WTC11 (cell line): Measurements from ENCODE around the gene CCDC172. TPM values are rescaled to one million over a fixed set of nuclear protein-coding genes. Genes with fewer than 3 reads are reported as not detected.

ENCODE experiments used
- ATAC-seq: fragments of 200-7000 bp; cut with Tn5 transposase; 2 replicates; pipeline ENCODE4 v1.10.0; 2021; ENCODE audit warnings: mild to moderate bottlenecking, moderate library complexity
- CTCF ChIA-PET: fragments of 300-600 bp; sonication (Branson Sonifier 250); formaldehyde crosslinking; loops from one replicate; lab custom pipeline; 2021; ENCODE audit warnings: antibody characterized with exemption; lab: Charles Lee
- POLR2A ChIA-PET: fragments of 350-600 bp; sonication (Branson Sonifier 250); formaldehyde crosslinking; loops from one replicate; lab custom pipeline; 2021; ENCODE audit warnings: antibody characterized with exemption; lab: Charles Lee
- DNase-seq: peaks from one replicate; pipeline ENCODE4 v3.0.0; 2021; ENCODE audit warnings: low spot score
- H3K27ac Mint-ChIP-seq: 2 replicates; pipeline ENCODE4 v1.8.0; 2021; ENCODE audit warnings: mixed read lengths
- H3K27me3 Mint-ChIP-seq: 2 replicates; pipeline ENCODE4 v1.8.0; 2021; ENCODE audit warnings: low read depth, mild to moderate bottlenecking, moderate library complexity, mixed read lengths
- H3K36me3 Mint-ChIP-seq: 2 replicates; pipeline ENCODE4 v1.8.0; 2021; ENCODE audit warnings: mixed read lengths
- H3K4me1 Mint-ChIP-seq: 2 replicates; pipeline ENCODE4 v1.8.0; 2022; ENCODE audit warnings: mixed read lengths
- H3K4me3 Mint-ChIP-seq: 2 replicates; pipeline ENCODE4 v1.8.0; 2021; ENCODE audit warnings: mild to moderate bottlenecking, moderate library complexity, mixed read lengths
- H3K9me3 Mint-ChIP-seq: 2 replicates; pipeline ENCODE4 v1.8.0; 2021; ENCODE audit warnings: mixed read lengths
- CREB1 ChIP-seq: sonication (generic); formaldehyde crosslinking; IDR thresholded peaks from 2 replicates; pipeline ENCODE4 v1.8.0; 2023; ENCODE audit warnings: mild to moderate bottlenecking, missing genetic modification reagents
- FOXP1 ChIP-seq: sonication (generic); formaldehyde crosslinking; IDR thresholded peaks from 2 replicates; pipeline ENCODE4 v1.8.0; 2022; ENCODE audit warnings: missing genetic modification reagents, mild to moderate bottlenecking, moderate library complexity, borderline replicate concordance
- GABPB1 ChIP-seq: sonication (generic); formaldehyde crosslinking; IDR thresholded peaks from 2 replicates; pipeline ENCODE4 v1.8.1; 2023; ENCODE audit warnings: mild to moderate bottlenecking, missing genetic modification reagents
- GTF2I ChIP-seq: fragments of 250-450 bp; sonication (Bioruptor Pico); conservative IDR thresholded peaks from 2 replicates; pipeline ENCODE4 v1.4.0; 2021; ENCODE audit warnings: mild to moderate bottlenecking
- HMGA2 ChIP-seq: fragments of 250-450 bp; sonication (Bioruptor Pico); IDR thresholded peaks from 2 replicates; pipeline ENCODE4 v1.4.0; 2021; ENCODE audit warnings: mild to moderate bottlenecking, moderate library complexity
- IRF2 ChIP-seq: sonication (generic); formaldehyde crosslinking; IDR thresholded peaks from 2 replicates; pipeline ENCODE4 v1.8.0; 2022; ENCODE audit warnings: low read depth, missing genetic modification reagents, borderline replicate concordance
- NFYB ChIP-seq: sonication (generic); formaldehyde crosslinking; conservative IDR thresholded peaks from 2 replicates; pipeline ENCODE4 v1.8.0; 2022; ENCODE audit warnings: low read depth, missing genetic modification reagents
- total RNA-seq: library from RNA; stranded (reverse); gene quantifications from 3 replicates; pipeline ENCODE4 v1.2.3, GENCODE V29; 2021
- TF ChIP-seq, protein P1 (sequence below): sonication (generic); formaldehyde crosslinking; IDR thresholded peaks from 2 replicates; pipeline ENCODE4 v1.8.1; 2023; ENCODE audit warnings: mild to moderate bottlenecking, missing genetic modification reagents, moderate library complexity
- TF ChIP-seq, protein P2 (sequence below): sonication (generic); formaldehyde crosslinking; IDR thresholded peaks from 2 replicates; pipeline ENCODE4 v1.8.0; 2022; ENCODE audit warnings: mild to moderate bottlenecking, missing genetic modification reagents
- TF ChIP-seq, protein P3 (sequence below): sonication (generic); formaldehyde crosslinking; conservative IDR thresholded peaks from 2 replicates; pipeline ENCODE4 v1.8.1; 2023; ENCODE audit warnings: mild to moderate bottlenecking, low read depth, missing genetic modification reagents, moderate library complexity
- TF ChIP-seq, protein P4 (sequence below): sonication (generic); formaldehyde crosslinking; IDR thresholded peaks from 2 replicates; pipeline ENCODE4 v1.8.1; 2022; ENCODE audit warnings: missing genetic modification reagents, borderline replicate concordance
- TF ChIP-seq, protein P5 (sequence below): sonication (generic); formaldehyde crosslinking; IDR thresholded peaks from 2 replicates; pipeline ENCODE4 v1.8.0; 2022; ENCODE audit warnings: missing genetic modification reagents
- TF ChIP-seq, protein P6 (sequence below): fragments of 250-450 bp; sonication (Bioruptor Pico); IDR thresholded peaks from 2 replicates; pipeline ENCODE4 v1.8.0; 2021; ENCODE audit warnings: mild to moderate bottlenecking
- TF ChIP-seq, protein P7 (sequence below): sonication (generic); formaldehyde crosslinking; IDR thresholded peaks from 2 replicates; pipeline ENCODE4 v1.8.0; 2023; ENCODE audit warnings: missing genetic modification reagents
- TF ChIP-seq, protein P8 (sequence below): sonication (generic); formaldehyde crosslinking; IDR thresholded peaks from 2 replicates; pipeline ENCODE4 v1.8.0; 2022; ENCODE audit warnings: mild to moderate bottlenecking, missing genetic modification reagents
- TF ChIP-seq, protein P9 (sequence below): sonication (generic); formaldehyde crosslinking; IDR thresholded peaks from 2 replicates; pipeline ENCODE4 v1.8.1; 2023; ENCODE audit warnings: mild to moderate bottlenecking, missing genetic modification reagents

Gene CCDC172
- total RNA-seq, 1 experiment from 2014 or later = 2.0 TPM

DNA sequence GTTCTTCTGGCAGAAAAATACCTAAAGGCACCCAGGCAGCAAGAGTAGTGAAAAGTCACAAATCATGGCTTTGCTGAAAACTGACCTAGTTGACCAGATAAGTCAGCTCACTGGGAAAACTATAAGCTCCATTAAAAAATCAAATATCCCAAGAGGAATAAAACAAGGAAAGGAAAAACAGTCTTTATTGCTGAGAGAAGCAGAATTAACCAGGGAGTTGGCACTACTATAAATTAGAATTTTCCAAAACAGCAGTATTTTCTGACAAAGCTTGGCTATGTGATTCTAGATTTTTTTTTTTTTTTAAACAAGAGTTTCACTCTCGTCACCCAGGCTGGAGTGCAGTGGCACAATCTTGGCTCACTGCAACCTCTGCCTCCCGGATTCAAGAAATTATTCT lies 12.6 kb downstream of the CCDC172 start:
- Mint-ChIP-seq H3K4me1 (peaks cover 2% of the 10 kb centered on the region), H3K27me3 (no peaks in the 10 kb centered on the region), H3K9me3 (no peaks in the 10 kb centered on the region), H3K36me3 (no peaks in the 10 kb centered on the region), H3K4me3 (no peak overlapping the region), H3K27ac (no peak overlapping the region)
- no peak for TF ChIP-seq CREB1 (CRISPR knock-in tag)
- TF ChIP-seq, protein P1, sequence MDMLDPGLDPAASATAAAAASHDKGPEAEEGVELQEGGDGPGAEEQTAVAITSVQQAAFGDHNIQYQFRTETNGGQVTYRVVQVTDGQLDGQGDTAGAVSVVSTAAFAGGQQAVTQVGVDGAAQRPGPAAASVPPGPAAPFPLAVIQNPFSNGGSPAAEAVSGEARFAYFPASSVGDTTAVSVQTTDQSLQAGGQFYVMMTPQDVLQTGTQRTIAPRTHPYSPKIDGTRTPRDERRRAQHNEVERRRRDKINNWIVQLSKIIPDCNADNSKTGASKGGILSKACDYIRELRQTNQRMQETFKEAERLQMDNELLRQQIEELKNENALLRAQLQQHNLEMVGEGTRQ (CRISPR knock-in tag) = no peak
- TF ChIP-seq, protein P2, sequence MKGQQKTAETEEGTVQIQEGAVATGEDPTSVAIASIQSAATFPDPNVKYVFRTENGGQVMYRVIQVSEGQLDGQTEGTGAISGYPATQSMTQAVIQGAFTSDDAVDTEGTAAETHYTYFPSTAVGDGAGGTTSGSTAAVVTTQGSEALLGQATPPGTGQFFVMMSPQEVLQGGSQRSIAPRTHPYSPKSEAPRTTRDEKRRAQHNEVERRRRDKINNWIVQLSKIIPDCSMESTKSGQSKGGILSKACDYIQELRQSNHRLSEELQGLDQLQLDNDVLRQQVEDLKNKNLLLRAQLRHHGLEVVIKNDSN = no peak
- TF ChIP-seq, protein P3, sequence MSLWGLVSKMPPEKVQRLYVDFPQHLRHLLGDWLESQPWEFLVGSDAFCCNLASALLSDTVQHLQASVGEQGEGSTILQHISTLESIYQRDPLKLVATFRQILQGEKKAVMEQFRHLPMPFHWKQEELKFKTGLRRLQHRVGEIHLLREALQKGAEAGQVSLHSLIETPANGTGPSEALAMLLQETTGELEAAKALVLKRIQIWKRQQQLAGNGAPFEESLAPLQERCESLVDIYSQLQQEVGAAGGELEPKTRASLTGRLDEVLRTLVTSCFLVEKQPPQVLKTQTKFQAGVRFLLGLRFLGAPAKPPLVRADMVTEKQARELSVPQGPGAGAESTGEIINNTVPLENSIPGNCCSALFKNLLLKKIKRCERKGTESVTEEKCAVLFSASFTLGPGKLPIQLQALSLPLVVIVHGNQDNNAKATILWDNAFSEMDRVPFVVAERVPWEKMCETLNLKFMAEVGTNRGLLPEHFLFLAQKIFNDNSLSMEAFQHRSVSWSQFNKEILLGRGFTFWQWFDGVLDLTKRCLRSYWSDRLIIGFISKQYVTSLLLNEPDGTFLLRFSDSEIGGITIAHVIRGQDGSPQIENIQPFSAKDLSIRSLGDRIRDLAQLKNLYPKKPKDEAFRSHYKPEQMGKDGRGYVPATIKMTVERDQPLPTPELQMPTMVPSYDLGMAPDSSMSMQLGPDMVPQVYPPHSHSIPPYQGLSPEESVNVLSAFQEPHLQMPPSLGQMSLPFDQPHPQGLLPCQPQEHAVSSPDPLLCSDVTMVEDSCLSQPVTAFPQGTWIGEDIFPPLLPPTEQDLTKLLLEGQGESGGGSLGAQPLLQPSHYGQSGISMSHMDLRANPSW = no peak
- TF ChIP-seq, protein P4, sequence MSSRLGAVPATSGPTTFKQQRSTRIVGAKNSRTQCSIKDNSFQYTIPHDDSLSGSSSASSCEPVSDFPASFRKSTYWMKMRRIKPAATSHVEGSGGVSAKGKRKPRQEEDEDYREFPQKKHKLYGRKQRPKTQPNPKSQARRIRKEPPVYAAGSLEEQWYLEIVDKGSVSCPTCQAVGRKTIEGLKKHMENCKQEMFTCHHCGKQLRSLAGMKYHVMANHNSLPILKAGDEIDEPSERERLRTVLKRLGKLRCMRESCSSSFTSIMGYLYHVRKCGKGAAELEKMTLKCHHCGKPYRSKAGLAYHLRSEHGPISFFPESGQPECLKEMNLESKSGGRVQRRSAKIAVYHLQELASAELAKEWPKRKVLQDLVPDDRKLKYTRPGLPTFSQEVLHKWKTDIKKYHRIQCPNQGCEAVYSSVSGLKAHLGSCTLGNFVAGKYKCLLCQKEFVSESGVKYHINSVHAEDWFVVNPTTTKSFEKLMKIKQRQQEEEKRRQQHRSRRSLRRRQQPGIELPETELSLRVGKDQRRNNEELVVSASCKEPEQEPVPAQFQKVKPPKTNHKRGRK (CRISPR knock-in tag) = no peak
- TF ChIP-seq, protein P5, sequence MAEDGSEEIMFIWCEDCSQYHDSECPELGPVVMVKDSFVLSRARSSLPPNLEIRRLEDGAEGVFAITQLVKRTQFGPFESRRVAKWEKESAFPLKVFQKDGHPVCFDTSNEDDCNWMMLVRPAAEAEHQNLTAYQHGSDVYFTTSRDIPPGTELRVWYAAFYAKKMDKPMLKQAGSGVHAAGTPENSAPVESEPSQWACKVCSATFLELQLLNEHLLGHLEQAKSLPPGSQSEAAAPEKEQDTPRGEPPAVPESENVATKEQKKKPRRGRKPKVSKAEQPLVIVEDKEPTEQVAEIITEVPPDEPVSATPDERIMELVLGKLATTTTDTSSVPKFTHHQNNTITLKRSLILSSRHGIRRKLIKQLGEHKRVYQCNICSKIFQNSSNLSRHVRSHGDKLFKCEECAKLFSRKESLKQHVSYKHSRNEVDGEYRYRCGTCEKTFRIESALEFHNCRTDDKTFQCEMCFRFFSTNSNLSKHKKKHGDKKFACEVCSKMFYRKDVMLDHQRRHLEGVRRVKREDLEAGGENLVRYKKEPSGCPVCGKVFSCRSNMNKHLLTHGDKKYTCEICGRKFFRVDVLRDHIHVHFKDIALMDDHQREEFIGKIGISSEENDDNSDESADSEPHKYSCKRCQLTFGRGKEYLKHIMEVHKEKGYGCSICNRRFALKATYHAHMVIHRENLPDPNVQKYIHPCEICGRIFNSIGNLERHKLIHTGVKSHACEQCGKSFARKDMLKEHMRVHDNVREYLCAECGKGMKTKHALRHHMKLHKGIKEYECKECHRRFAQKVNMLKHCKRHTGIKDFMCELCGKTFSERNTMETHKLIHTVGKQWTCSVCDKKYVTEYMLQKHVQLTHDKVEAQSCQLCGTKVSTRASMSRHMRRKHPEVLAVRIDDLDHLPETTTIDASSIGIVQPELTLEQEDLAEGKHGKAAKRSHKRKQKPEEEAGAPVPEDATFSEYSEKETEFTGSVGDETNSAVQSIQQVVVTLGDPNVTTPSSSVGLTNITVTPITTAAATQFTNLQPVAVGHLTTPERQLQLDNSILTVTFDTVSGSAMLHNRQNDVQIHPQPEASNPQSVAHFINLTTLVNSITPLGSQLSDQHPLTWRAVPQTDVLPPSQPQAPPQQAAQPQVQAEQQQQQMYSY = no peak
- TF ChIP-seq, protein P6, sequence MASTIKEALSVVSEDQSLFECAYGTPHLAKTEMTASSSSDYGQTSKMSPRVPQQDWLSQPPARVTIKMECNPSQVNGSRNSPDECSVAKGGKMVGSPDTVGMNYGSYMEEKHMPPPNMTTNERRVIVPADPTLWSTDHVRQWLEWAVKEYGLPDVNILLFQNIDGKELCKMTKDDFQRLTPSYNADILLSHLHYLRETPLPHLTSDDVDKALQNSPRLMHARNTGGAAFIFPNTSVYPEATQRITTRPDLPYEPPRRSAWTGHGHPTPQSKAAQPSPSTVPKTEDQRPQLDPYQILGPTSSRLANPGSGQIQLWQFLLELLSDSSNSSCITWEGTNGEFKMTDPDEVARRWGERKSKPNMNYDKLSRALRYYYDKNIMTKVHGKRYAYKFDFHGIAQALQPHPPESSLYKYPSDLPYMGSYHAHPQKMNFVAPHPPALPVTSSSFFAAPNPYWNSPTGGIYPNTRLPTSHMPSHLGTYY (CRISPR knock-in tag) = no peak
- TF ChIP-seq GTF2I (CRISPR knock-in tag) = no peak
- TF ChIP-seq HMGA2 (CRISPR knock-in tag) = no peak
- no peak for TF ChIP-seq GABPB1
- TF ChIP-seq, protein P7, sequence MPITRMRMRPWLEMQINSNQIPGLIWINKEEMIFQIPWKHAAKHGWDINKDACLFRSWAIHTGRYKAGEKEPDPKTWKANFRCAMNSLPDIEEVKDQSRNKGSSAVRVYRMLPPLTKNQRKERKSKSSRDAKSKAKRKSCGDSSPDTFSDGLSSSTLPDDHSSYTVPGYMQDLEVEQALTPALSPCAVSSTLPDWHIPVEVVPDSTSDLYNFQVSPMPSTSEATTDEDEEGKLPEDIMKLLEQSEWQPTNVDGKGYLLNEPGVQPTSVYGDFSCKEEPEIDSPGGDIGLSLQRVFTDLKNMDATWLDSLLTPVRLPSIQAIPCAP = no peak
- no peak for TF ChIP-seq IRF2 (CRISPR knock-in tag)
- CTCF ChIA-PET = no interaction called here
- DNase-seq (no peak), ATAC-seq (no peak)
- POLR2A ChIA-PET = no interaction called here

DNA sequence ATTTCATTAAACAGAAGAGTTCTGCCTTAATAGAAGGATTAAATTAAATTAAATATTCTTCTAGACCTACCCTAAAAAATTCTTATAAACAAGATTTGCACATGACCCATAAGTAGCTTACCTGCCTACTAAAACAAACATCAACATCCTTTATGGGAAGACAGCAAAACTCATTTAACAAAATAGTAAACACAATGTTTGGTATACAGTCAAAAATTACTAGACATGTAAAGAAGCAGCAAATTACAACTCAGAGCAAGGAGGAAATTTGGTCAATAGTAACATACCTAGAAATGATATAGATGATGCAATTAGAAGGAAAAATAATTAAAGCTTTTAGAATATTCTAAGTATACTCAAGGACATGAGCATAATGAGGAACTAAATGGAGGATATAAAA lies 27.9 kb downstream of the CCDC172 start:
- no peak for ATAC-seq

More for the DNA sequence above, 27.9 kb downstream of the CCDC172 start:
- Mint-ChIP-seq H3K4me1 (peaks cover 11% of the 10 kb centered on the region), H3K9me3 (peaks cover 12% of the 10 kb centered on the region), H3K4me3 (no peak overlapping the region), H3K36me3 (peaks cover 11% of the 10 kb centered on the region), H3K27me3 (no peaks in the 10 kb centered on the region), H3K27ac (no peak overlapping the region)
- no peak for DNase-seq
- TF ChIP-seq FOXP1 (no peak), NFYB (no peak)
- TF ChIP-seq, protein P1 (CRISPR knock-in tag) = no peak
- TF ChIP-seq, protein P2 = no peak
- TF ChIP-seq, protein P8, sequence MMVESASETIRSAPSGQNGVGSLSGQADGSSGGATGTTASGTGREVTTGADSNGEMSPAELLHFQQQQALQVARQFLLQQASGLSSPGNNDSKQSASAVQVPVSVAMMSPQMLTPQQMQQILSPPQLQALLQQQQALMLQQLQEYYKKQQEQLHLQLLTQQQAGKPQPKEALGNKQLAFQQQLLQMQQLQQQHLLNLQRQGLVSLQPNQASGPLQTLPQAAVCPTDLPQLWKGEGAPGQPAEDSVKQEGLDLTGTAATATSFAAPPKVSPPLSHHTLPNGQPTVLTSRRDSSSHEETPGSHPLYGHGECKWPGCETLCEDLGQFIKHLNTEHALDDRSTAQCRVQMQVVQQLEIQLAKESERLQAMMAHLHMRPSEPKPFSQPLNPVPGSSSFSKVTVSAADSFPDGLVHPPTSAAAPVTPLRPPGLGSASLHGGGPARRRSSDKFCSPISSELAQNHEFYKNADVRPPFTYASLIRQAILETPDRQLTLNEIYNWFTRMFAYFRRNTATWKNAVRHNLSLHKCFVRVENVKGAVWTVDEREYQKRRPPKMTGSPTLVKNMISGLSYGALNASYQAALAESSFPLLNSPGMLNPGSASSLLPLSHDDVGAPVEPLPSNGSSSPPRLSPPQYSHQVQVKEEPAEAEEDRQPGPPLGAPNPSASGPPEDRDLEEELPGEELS = no peak
- TF ChIP-seq, protein P9, sequence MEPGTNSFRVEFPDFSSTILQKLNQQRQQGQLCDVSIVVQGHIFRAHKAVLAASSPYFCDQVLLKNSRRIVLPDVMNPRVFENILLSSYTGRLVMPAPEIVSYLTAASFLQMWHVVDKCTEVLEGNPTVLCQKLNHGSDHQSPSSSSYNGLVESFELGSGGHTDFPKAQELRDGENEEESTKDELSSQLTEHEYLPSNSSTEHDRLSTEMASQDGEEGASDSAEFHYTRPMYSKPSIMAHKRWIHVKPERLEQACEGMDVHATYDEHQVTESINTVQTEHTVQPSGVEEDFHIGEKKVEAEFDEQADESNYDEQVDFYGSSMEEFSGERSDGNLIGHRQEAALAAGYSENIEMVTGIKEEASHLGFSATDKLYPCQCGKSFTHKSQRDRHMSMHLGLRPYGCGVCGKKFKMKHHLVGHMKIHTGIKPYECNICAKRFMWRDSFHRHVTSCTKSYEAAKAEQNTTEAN (CRISPR knock-in tag) = no peak
- ChIA-PET CTCF (no interaction called here), POLR2A (no interaction called here)
